Vagina (tissue), 2 donors: Measurements from ENCODE around the gene RAB3GAP2. TPM values are rescaled to one million over a fixed set of nuclear protein-coding genes. Genes with fewer than 3 reads are reported as not detected.
"Not testable (repeated sequence)": the region's sequence is repeated elsewhere in the genome, so short reads cannot be mapped to it uniquely, and the experiment has no call there.

Experiments
- DNase-seq, 2 donors: peaks; one replicate each; pipeline ENCODE4 v3.0.0-alpha.2; 2017; ENCODE audit errors: extremely low spot score in 2 of 2
- H3K27ac ChIP-seq: fragments of 200-600 bp; sonication (generic); one replicate; pipeline ENCODE4 v1.5.1; 2019
- H3K27me3 ChIP-seq: fragments of 200-600 bp; sonication (generic); one replicate; pipeline ENCODE4 v1.5.1; 2019
- H3K36me3 ChIP-seq, 2 donors: fragments of 200-600 bp; sonication (generic); one replicate each; pipeline ENCODE4 v1.5.1; 2017 to 2019
- H3K4me1 ChIP-seq: fragments of 200-600 bp; sonication (generic); one replicate; pipeline ENCODE4 v1.5.1; 2019
- H3K4me3 ChIP-seq, 2 donors: fragments of 200-600 bp; sonication (generic); 1 replicate in 1 of 2; 2 replicates in 1 of 2; pipeline ENCODE4 v1.5.1; 2016 to 2019
- H3K9me3 ChIP-seq: fragments of 200-600 bp; sonication (generic); one replicate; pipeline ENCODE4 v1.5.1; 2019
- POLR2A ChIP-seq, 2 donors: fragments of 450-650 bp; IDR thresholded peaks; one replicate each; pipeline ENCODE4 v1.6.1; 2017; ENCODE audit warnings: antibody characterized with exemption in 2 of 2, mild to moderate bottlenecking in 2 of 2, moderate library complexity in 2 of 2
- POLR2AphosphoS5 ChIP-seq, 2 donors: sonication (generic); formaldehyde crosslinking; IDR thresholded peaks; one replicate each; pipeline ENCODE4 v1.9.0; 2017; ENCODE audit warnings: antibody characterized with exemption in 2 of 2, mild to moderate bottlenecking in 2 of 2, low read depth in 1 of 2; ENCODE audit not compliant: insufficient read depth in 1 of 2
- intact Hi-C: fragments of 100-400 bp; cut with DNase I; formaldehyde crosslinking; loops from one replicate; pipeline ENCODE4 v1.15.1; 2023
- total RNA-seq: library from RNA; depleted of rRNA; stranded (reverse); fragments of >200 nt; gene quantifications from one replicate; pipeline ENCODE4 v1.2.3, GENCODE V29; 2016
- TF ChIP-seq, protein P1 (sequence below), 3 experiments: fragments of 450-650 bp in 2 of 3; fragments of 200-600 bp in 1 of 3; sonication (generic) in 1 of 3; IDR thresholded peaks; one replicate each; pipeline ENCODE4 v1.5.1; 2017 to 2019; ENCODE audit warnings: antibody characterized with exemption in 3 of 3, mild to moderate bottlenecking in 2 of 3, moderate library complexity in 2 of 3

Gene RAB3GAP2
- total RNA-seq, 1 donor from 2014 or later = 16.9 TPM

GRCh38 chr1:220224033-220224432, 48.2 kb downstream of the RAB3GAP2 start:
- no peak overlapping the region for H3K4me3 ChIP-seq
- peaks cover 12% of the 10 kb centered on the region for H3K4me1 ChIP-seq
- H3K27ac ChIP-seq = no peak overlapping the region
- no peaks in the 10 kb centered on the region for H3K27me3 ChIP-seq
- H3K36me3 ChIP-seq = no peaks in the 10 kb centered on the region
- TF ChIP-seq POLR2A (IDR thresholded peaks at IDR 0.05) (no peak), POLR2AphosphoS5 (IDR thresholded peaks at IDR 0.05; ENCODE audit: insufficient read depth in 1 of 2, low read depth in 1 of 2) (no peak)
- TF ChIP-seq, protein P1, sequence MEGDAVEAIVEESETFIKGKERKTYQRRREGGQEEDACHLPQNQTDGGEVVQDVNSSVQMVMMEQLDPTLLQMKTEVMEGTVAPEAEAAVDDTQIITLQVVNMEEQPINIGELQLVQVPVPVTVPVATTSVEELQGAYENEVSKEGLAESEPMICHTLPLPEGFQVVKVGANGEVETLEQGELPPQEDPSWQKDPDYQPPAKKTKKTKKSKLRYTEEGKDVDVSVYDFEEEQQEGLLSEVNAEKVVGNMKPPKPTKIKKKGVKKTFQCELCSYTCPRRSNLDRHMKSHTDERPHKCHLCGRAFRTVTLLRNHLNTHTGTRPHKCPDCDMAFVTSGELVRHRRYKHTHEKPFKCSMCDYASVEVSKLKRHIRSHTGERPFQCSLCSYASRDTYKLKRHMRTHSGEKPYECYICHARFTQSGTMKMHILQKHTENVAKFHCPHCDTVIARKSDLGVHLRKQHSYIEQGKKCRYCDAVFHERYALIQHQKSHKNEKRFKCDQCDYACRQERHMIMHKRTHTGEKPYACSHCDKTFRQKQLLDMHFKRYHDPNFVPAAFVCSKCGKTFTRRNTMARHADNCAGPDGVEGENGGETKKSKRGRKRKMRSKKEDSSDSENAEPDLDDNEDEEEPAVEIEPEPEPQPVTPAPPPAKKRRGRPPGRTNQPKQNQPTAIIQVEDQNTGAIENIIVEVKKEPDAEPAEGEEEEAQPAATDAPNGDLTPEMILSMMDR (IDR thresholded peaks at IDR 0.05) = no peak
- intact Hi-C loops = no loop called here
- no peaks in the 10 kb centered on the region for H3K9me3 ChIP-seq
- no peak for DNase-seq

DNA sequence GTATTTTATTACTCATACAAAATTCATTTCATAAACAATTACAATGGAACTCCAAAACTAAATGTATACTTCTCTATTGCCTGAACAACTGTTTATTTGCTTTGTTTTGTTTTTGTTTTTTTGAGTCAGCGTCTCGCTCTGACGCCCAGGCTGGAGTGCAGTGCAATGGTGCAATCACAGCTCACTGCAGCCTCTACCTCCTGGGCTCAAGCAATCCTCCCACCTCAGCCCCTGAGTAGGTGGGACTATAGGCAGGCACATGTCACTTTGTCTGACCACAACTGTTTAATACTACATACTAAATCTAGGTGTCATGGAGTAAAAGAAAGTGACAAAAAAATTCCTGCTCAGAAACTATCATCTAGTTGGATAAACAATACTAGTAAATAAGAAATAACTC, 49.3 kb downstream of the RAB3GAP2 start:
- Histone ChIP-seq H3K27ac (no peak overlapping the region), H3K4me1 (peaks cover 14% of the 10 kb centered on the region), H3K9me3 (no peaks in the 10 kb centered on the region), H3K4me3 (no peak overlapping the region), H3K36me3 (no peaks in the 10 kb centered on the region), H3K27me3 (no peaks in the 10 kb centered on the region)
- no peak for DNase-seq
- TF ChIP-seq, protein P1 (IDR thresholded peaks at IDR 0.05) = no peak
- TF ChIP-seq POLR2A (IDR thresholded peaks at IDR 0.05) (no peak), POLR2AphosphoS5 (IDR thresholded peaks at IDR 0.05; ENCODE audit: insufficient read depth in 1 of 2, low read depth in 1 of 2) (no peak)
- intact Hi-C loops = no loop called here

GRCh38 chr1:220221670-220222069, 50.6 kb downstream of the RAB3GAP2 start:
- Histone ChIP-seq H3K27ac (no peak overlapping the region), H3K36me3 (no peaks in the 10 kb centered on the region), H3K4me3 (no peak overlapping the region), H3K27me3 (no peaks in the 10 kb centered on the region), H3K9me3 (no peaks in the 10 kb centered on the region), H3K4me1 (peaks cover 14% of the 10 kb centered on the region)
- DNase-seq = no peak
- TF ChIP-seq POLR2A (IDR thresholded peaks at IDR 0.05) = no peak
- no peak for TF ChIP-seq POLR2AphosphoS5 (IDR thresholded peaks at IDR 0.05; ENCODE audit: insufficient read depth in 1 of 2, low read depth in 1 of 2)
- TF ChIP-seq, protein P1 (IDR thresholded peaks at IDR 0.05) = no peak
- intact Hi-C loops = no loop called here

DNA sequence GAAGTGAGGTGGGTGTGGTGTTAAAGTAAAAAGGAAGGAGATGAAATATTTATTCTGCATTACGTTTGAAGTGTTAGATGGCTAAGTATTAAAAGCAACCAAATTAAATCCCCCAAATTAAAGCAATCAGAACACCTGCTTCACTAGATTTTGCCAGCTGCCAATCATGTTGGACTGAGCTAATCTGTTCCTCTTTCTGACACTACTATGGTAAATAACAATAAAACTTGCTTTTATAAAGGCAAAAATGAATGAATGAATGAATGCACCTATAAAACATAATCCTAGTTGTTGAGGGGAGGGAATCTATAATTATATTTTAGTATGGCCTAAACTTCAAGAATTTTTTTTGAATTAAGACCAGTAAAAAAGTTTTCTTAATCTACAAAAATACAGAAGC, 51.0 kb downstream of the RAB3GAP2 start:
- no peak for DNase-seq
- no peak overlapping the region for H3K4me3 ChIP-seq
- TF ChIP-seq POLR2AphosphoS5 (IDR thresholded peaks at IDR 0.05; ENCODE audit: insufficient read depth in 1 of 2, low read depth in 1 of 2) = no peak
- TF ChIP-seq POLR2A (IDR thresholded peaks at IDR 0.05) = no peak
- peaks cover 14% of the 10 kb centered on the region for H3K4me1 ChIP-seq
- H3K36me3 ChIP-seq = no peaks in the 10 kb centered on the region
- no peaks in the 10 kb centered on the region for H3K27me3 ChIP-seq
- intact Hi-C loops = no loop called here
- H3K9me3 ChIP-seq = no peaks in the 10 kb centered on the region
- H3K27ac ChIP-seq = no peak overlapping the region

DNA sequence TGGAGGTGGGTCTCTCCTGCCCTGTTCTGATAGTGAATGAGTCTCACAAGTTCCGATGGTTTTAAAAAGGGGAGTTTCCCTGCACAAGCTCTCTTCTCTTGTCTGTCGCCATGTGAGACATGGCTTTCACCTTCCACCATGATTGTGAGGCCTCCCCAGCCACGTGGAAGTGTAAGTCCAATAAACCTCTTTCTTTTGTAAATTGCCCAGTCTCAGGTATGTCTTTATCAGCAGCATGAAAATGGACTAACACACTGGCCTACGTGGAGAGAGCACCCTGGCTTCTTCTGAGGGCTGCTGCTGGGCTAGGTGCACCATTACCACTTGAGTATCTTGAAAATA, 51.6 kb downstream of the RAB3GAP2 start:
- H3K27me3 ChIP-seq, H3K9me3 ChIP-seq, H3K27ac ChIP-seq, DNase-seq, H3K36me3 ChIP-seq, intact Hi-C loops, H3K4me3 ChIP-seq: not testable (repeated sequence)
- H3K4me1 ChIP-seq = peaks cover 14% of the 10 kb centered on the region

GRCh38 chr1:220219865-220220698, 52.2 kb downstream of the RAB3GAP2 start:
- Histone ChIP-seq H3K27ac (no peak overlapping the region), H3K27me3 (no peaks in the 10 kb centered on the region), H3K4me3 (no peak overlapping the region), H3K4me1 (peaks cover 10% of the 10 kb centered on the region), H3K9me3 (no peaks in the 10 kb centered on the region), H3K36me3 (no peaks in the 10 kb centered on the region)
- no peak for DNase-seq
- intact Hi-C loops = no loop called here
- TF ChIP-seq POLR2AphosphoS5 (IDR thresholded peaks at IDR 0.05; ENCODE audit: insufficient read depth in 1 of 2, low read depth in 1 of 2) (no peak), POLR2A (IDR thresholded peaks at IDR 0.05) (no peak)
- TF ChIP-seq, protein P1 (IDR thresholded peaks at IDR 0.05) = no peak
